GM12864 (cell line): ENCODE data around the gene SLC25A34.

ENCODE experiments used
- DNase-seq: peaks from one replicate; pipeline ENCODE4 v3.0.0-alpha.2; 2011; ENCODE audit warnings: low read depth
- H3K4me3 ChIP-seq: 2 replicates; pipeline ENCODE4 v1.5.1; 2011; ENCODE audit warnings: mild to moderate bottlenecking, low read depth, low read length, control low read depth
- CTCF ChIP-seq: IDR thresholded peaks from 2 replicates; pipeline ENCODE4 v1.5.1; 2011; ENCODE audit warnings: low read depth, mild to moderate bottlenecking, moderate library complexity, low read length, control low read depth, inconsistent platforms; ENCODE audit errors: missing control alignments

The SLC25A34 gene

GRCh38 chr1:15758343-15758931 lies 22.4 kb downstream of the SLC25A34 start, which contains the start of gene FBLIM1:
TSS of gene FBLIM1 (plus strand) at chr1:15758795. CDS start at chr1:15764984, 6,189 bp downstream.
- H3K4me3 ChIP-seq, result no peak within 1 kb of the TSS
- no peak for TF ChIP-seq CTCF
- no peak for DNase-seq

GRCh38 chr1:15758953-15759661 lies 23.0 kb downstream of the SLC25A34 start:
- DNase-seq, result no peak
- no peak for TF ChIP-seq CTCF
- no peak overlapping the region for H3K4me3 ChIP-seq

GRCh38 chr1:15760520-15761211 lies 24.6 kb downstream of the SLC25A34 start:
- DNase-seq, result no peak
- no peak overlapping the region for H3K4me3 ChIP-seq
- no peak for TF ChIP-seq CTCF

GRCh38 chr1:15761366-15762128 lies 25.5 kb downstream of the SLC25A34 start:
- no peak for TF ChIP-seq CTCF
- no peak overlapping the region for H3K4me3 ChIP-seq
- no peak for DNase-seq

GRCh38 chr1:15762546-15762945 lies 26.5 kb downstream of the SLC25A34 start:
- TF ChIP-seq CTCF, result no peak
- no peak overlapping the region for H3K4me3 ChIP-seq
- no peak for DNase-seq

GRCh38 chr1:15764269-15764764 lies 28.3 kb downstream of the SLC25A34 start:
- TF ChIP-seq CTCF, result no peak
- no peak overlapping the region for H3K4me3 ChIP-seq
- no peak for DNase-seq
